SK-N-SH (cell line): ENCODE data around the gene RBM47.

ENCODE experiments used
- CTCF ChIP-seq: fragments of 200-600 bp; sonication (generic); IDR thresholded peaks from 2 replicates; pipeline ENCODE4 v1.6.1; 2017; ENCODE audit warnings: antibody characterized with exemption, mild to moderate bottlenecking, moderate library complexity
- POLR2AphosphoS5 ChIP-seq: IDR thresholded peaks from 2 replicates; pipeline ENCODE4 v1.6.1; 2012; ENCODE audit warnings: low read depth, low read length
- YY1 ChIP-seq: IDR thresholded peaks from 2 replicates; pipeline ENCODE4 v1.4.0; 2012; ENCODE audit warnings: low read depth, mild to moderate bottlenecking

GRCh38 chr4:40619600-40619999 is 10.1 kb downstream of the RBM47 start:
- TF ChIP-seq CTCF (no peak), YY1 (no peak), POLR2AphosphoS5 (no peak)
